Endothelial cell of umbilical vein (primary cell): Measurements from ENCODE around the gene ASB6. TPM values are rescaled to one million over a fixed set of nuclear protein-coding genes. Genes with fewer than 3 reads are reported as not detected.

Experiments used
- BruUV-seq: library from RNA; stranded (reverse); fragments of 400-500 nt; replicated peaks from 2 replicates; lab custom pipeline; 2021; lab: Mats Ljungman, UMichigan
- CTCF ChIA-PET: fragments of 300-600, 350-600 bp; sonication (Branson Sonifier 250); formaldehyde crosslinking; loops from one replicate; lab custom pipeline; 2021; ENCODE audit warnings: antibody characterized with exemption, inconsistent platforms; lab: Charles Lee
- POLR2A ChIA-PET: fragments of 300-600, 350-600 bp; sonication (Branson Sonifier 250); formaldehyde crosslinking; loops from one replicate; lab custom pipeline; 2021; ENCODE audit warnings: antibody characterized with exemption, inconsistent platforms; lab: Charles Lee
- DNase-seq: peaks from one replicate; pipeline ENCODE4 v3.0.0-alpha.2; 2011; ENCODE audit warnings: low read depth, low spot score
- FAIRE-seq: peaks from 2 replicates; lab custom pipeline; 2011; peaks lifted over from hg19 to GRCh38; lab: Jason Lieb, UNC
- H2AFZ ChIP-seq: 2 replicates; pipeline ENCODE4 v1.6.0; 2012; ENCODE audit warnings: low read depth, low read length, control low read depth, inconsistent platforms
- H3K27ac ChIP-seq: 2 replicates; pipeline ENCODE4 v1.5.1; 2011; ENCODE audit warnings: low read depth, mild to moderate bottlenecking, control low read depth, low read length, moderate library complexity; ENCODE audit not compliant: insufficient read depth
- H3K27me3 ChIP-seq, 2 experiments: 2 replicates each; pipeline versions ENCODE4 v1.6.0 to v1.6.1; 2011; ENCODE audit warnings: low read length in 2 of 2, mixed read lengths in 1 of 2; ENCODE audit not compliant: control insufficient read depth in 2 of 2, insufficient read depth in 2 of 2
- H3K36me3 ChIP-seq, 2 experiments: 2 replicates in 1 of 2; 3 replicates in 1 of 2; pipeline ENCODE4 v1.5.1; 2011; ENCODE audit warnings: low read length in 2 of 2, mild to moderate bottlenecking in 1 of 2, moderate library complexity in 1 of 2; ENCODE audit not compliant: control insufficient read depth in 2 of 2, insufficient read depth in 2 of 2; ENCODE audit errors: extremely low read depth in 1 of 2
- H3K4me1 ChIP-seq: 3 replicates; pipeline ENCODE4 v1.5.1; 2011; ENCODE audit warnings: mild to moderate bottlenecking, low read length; ENCODE audit not compliant: control insufficient read depth, insufficient read depth; ENCODE audit errors: extremely low read depth
- H3K4me2 ChIP-seq: 2 replicates; pipeline ENCODE4 v1.6.1; 2011; ENCODE audit warnings: low read length, control low read depth, mixed read lengths; ENCODE audit not compliant: insufficient read depth
- H3K4me3 ChIP-seq, 3 experiments: fragments of 200-600 bp in 1 of 3; sonication (generic), shearing (Covaris generic) in 1 of 3; replicated peaks in 1 of 3; 2 replicates each; pipeline ENCODE4 v1.5.1; 2011 to 2016; ENCODE audit warnings: control low read depth in 3 of 3, low read length in 3 of 3, mild to moderate bottlenecking in 2 of 3, inconsistent platforms in 1 of 3, low read depth in 1 of 3, moderate library complexity in 1 of 3; ENCODE audit not compliant: insufficient read depth in 1 of 3
- H3K79me2 ChIP-seq: 2 replicates; pipeline ENCODE4 v1.6.0; 2012; ENCODE audit warnings: low read length, inconsistent platforms; ENCODE audit not compliant: control insufficient read depth, insufficient read depth
- H3K9ac ChIP-seq: replicated peaks from 2 replicates; pipeline ENCODE3; 2011; ENCODE audit warnings: low read length, control low read depth; ENCODE audit not compliant: insufficient read depth; ENCODE audit errors: extremely low read depth
- H3K9me1 ChIP-seq: replicated peaks from 3 replicates; pipeline ENCODE4 v1.6.0; 2011; ENCODE audit warnings: mild to moderate bottlenecking, low read length; ENCODE audit not compliant: control insufficient read depth, insufficient read depth; ENCODE audit errors: extremely low read depth
- H3K9me3 ChIP-seq: replicated peaks from 2 replicates; pipeline ENCODE4 v1.5.1; 2012; ENCODE audit warnings: low read length, inconsistent platforms; ENCODE audit not compliant: control insufficient read depth, insufficient read depth
- H4K20me1 ChIP-seq: replicated peaks from 2 replicates; pipeline ENCODE3; 2011; ENCODE audit warnings: mild to moderate bottlenecking, low read length; ENCODE audit not compliant: control insufficient read depth, insufficient read depth; ENCODE audit errors: extremely low read depth
- EZH2 ChIP-seq: IDR thresholded peaks from 2 replicates; pipeline ENCODE4 v1.6.1; 2012; ENCODE audit warnings: borderline replicate concordance, low read depth, mild to moderate bottlenecking, moderate library complexity, low read length, inconsistent platforms; ENCODE audit not compliant: severe bottlenecking
- FOS ChIP-seq: IDR thresholded peaks from 2 replicates; pipeline ENCODE4 v1.6.1; 2011; ENCODE audit warnings: mild to moderate bottlenecking, low read length, moderate library complexity, borderline replicate concordance; ENCODE audit not compliant: insufficient read depth
- GATA2 ChIP-seq: IDR thresholded peaks from 2 replicates; pipeline ENCODE4 v1.7.0; 2011; ENCODE audit warnings: low read depth, mild to moderate bottlenecking, moderate library complexity, mixed read lengths, low read length; ENCODE audit not compliant: insufficient read length, insufficient read depth
- JUN ChIP-seq: IDR thresholded peaks from 2 replicates; pipeline ENCODE4 v1.6.1; 2011; ENCODE audit warnings: borderline replicate concordance, low read depth; ENCODE audit not compliant: insufficient read length, insufficient read depth
- MYC ChIP-seq: IDR thresholded peaks from one replicate; pipeline ENCODE4 v1.6.1; 2011; ENCODE audit warnings: mild to moderate bottlenecking, low read depth, low read length
- POLR2A ChIP-seq: IDR thresholded peaks from 2 replicates; pipeline ENCODE4 v1.6.1; 2012; ENCODE audit warnings: low read depth, mild to moderate bottlenecking, control low read depth, low read length
- POLR2AphosphoS5 ChIP-seq: IDR thresholded peaks from 2 replicates; pipeline ENCODE4 v1.6.1; 2012; ENCODE audit warnings: low read depth, mild to moderate bottlenecking, control low read depth, low read length, moderate library complexity; ENCODE audit not compliant: insufficient read depth
- dilution Hi-C: fragments of 300-500 bp; cut with MboI; formaldehyde crosslinking; loops from one replicate; pipeline ENCODE4 v1.15.0; 2019; ENCODE audit warnings: low sequenced_read_pairs; ENCODE audit not compliant: extremely low pct_ligation_motif_present
- intact Hi-C: fragments of 100-400 bp; cut with micrococcal nuclease; formaldehyde crosslinking; loops from one replicate; pipeline ENCODE4 v1.10.0; 2022
- polyA plus RNA-seq, 4 experiments: library from polyadenylated mRNA; depleted of rRNA in 3 of 4; stranded (reverse) in 3 of 4; unstranded in 1 of 4; fragments of >200 nt; gene quantifications; 2 replicates each; pipeline versions ENCODE4 v1.2.1 to v1.2.3, GENCODE V29; 2011 to 2012; ENCODE audit warnings: missing spikeins in 1 of 4
- total RNA-seq: library from RNA; stranded (reverse); gene quantifications from 2 replicates; pipeline ENCODE4 v1.2.3, GENCODE V29; 2021
- TF ChIP-seq, protein P1 (sequence below): IDR thresholded peaks from 2 replicates; pipeline ENCODE4 v1.6.1; 2011; ENCODE audit not compliant: insufficient read depth, insufficient read length
- TF ChIP-seq, protein P2 (sequence below), 2 donors: IDR thresholded peaks; 1 replicate in 1 of 2; 2 replicates in 1 of 2; pipeline ENCODE4 v1.5.1; 2011; ENCODE audit warnings: low read length in 2 of 2, mild to moderate bottlenecking in 2 of 2, moderate library complexity in 2 of 2, control low read depth in 1 of 2, inconsistent platforms in 1 of 2, low read depth in 1 of 2; ENCODE audit not compliant: insufficient read depth in 1 of 2; ENCODE audit errors: extremely low read depth in 1 of 2

ASB6 gene
- total and polyA plus RNA-seq, 2 donors (not counting 3 experiments of a cell fraction or from before 2014, with no cell fraction given) = 20.3 to 23.8 TPM

DNA sequence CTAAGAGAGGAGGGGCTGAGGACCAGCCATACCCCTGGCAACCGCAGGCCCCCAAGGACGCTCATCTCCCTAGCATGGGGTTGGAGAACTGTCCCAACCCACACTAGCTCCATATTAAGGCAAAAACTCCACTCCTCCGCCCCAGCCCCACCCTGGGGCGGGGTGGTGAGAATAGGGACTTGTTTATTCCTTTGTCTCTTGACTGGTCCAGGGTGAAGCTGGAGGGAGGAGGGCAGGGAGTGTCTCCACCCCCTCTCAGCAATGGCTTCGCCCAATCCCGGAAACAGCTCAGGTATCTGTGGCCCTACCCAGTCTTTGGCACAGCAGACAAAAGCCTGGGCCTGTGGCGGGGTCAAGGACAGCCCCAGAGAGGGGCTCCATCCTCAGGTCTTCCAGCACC lies 40.4 kb upstream of the ASB6 start:
- no peak overlapping the region for H3K4me2 ChIP-seq
- H3K27ac ChIP-seq = no peak overlapping the region
- H3K9me1 ChIP-seq = no peaks in the 10 kb centered on the region
- DNase-seq (no peak), FAIRE-seq (no peak)
- intact Hi-C loops (no loop called here), dilution Hi-C loops (no loop called here)
- no peak for TF ChIP-seq FOS
- TF ChIP-seq, protein P1, sequence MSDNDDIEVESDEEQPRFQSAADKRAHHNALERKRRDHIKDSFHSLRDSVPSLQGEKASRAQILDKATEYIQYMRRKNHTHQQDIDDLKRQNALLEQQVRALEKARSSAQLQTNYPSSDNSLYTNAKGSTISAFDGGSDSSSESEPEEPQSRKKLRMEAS = no peak
- no peak for TF ChIP-seq POLR2AphosphoS5
- TF ChIP-seq POLR2A = no peak
- TF ChIP-seq MYC = no peak
- TF ChIP-seq JUN = no peak
- no peak for TF ChIP-seq GATA2
- TF ChIP-seq EZH2 = no peak
- TF ChIP-seq, protein P2, sequence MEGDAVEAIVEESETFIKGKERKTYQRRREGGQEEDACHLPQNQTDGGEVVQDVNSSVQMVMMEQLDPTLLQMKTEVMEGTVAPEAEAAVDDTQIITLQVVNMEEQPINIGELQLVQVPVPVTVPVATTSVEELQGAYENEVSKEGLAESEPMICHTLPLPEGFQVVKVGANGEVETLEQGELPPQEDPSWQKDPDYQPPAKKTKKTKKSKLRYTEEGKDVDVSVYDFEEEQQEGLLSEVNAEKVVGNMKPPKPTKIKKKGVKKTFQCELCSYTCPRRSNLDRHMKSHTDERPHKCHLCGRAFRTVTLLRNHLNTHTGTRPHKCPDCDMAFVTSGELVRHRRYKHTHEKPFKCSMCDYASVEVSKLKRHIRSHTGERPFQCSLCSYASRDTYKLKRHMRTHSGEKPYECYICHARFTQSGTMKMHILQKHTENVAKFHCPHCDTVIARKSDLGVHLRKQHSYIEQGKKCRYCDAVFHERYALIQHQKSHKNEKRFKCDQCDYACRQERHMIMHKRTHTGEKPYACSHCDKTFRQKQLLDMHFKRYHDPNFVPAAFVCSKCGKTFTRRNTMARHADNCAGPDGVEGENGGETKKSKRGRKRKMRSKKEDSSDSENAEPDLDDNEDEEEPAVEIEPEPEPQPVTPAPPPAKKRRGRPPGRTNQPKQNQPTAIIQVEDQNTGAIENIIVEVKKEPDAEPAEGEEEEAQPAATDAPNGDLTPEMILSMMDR (IDR thresholded peaks at IDR 0.05; ENCODE audit: extremely low read depth in 1 of 2, insufficient read depth in 1 of 2, low read depth in 1 of 2, low read length in 2 of 2) = no peak
- H3K27me3 ChIP-seq = no peaks in the 10 kb centered on the region
- no peak overlapping the region for H3K4me3 ChIP-seq
- H3K79me2 ChIP-seq = no peaks in the 10 kb centered on the region
- no peaks in the 10 kb centered on the region for H3K36me3 ChIP-seq
- POLR2A ChIA-PET = no interaction called here
- H2AFZ ChIP-seq = no peak overlapping the region
- CTCF ChIA-PET = interaction anchor here (1.4 kb wide), 1 partner anchor 14 kb away, joined by 3 read pairs; no protein-coding TSS in a partner anchor
- no TSS peak for BruUV-seq
- no peaks in the 10 kb centered on the region for H3K9me3 ChIP-seq
- no peaks in the 10 kb centered on the region for H4K20me1 ChIP-seq
- no peaks in the 10 kb centered on the region for H3K4me1 ChIP-seq
- H3K9ac ChIP-seq = no peak overlapping the region
